WTC11 (cell line): ENCODE data around the gene CCSER1. TPM values are rescaled to one million over a fixed set of nuclear protein-coding genes. Genes with fewer than 3 reads are reported as not detected.
A peak's percentile ranks its signal among the peaks of the same experiment; 100 is the strongest.

Experiments
- ATAC-seq: fragments of 200-7000 bp; cut with Tn5 transposase; 2 replicates; pipeline ENCODE4 v1.10.0; 2021; ENCODE audit warnings: mild to moderate bottlenecking, moderate library complexity
- CTCF ChIA-PET: fragments of 300-600 bp; sonication (Branson Sonifier 250); formaldehyde crosslinking; loops from one replicate; lab custom pipeline; 2021; ENCODE audit warnings: antibody characterized with exemption; lab: Charles Lee
- POLR2A ChIA-PET: fragments of 350-600 bp; sonication (Branson Sonifier 250); formaldehyde crosslinking; loops from one replicate; lab custom pipeline; 2021; ENCODE audit warnings: antibody characterized with exemption; lab: Charles Lee
- DNase-seq: peaks from one replicate; pipeline ENCODE4 v3.0.0; 2021; ENCODE audit warnings: low spot score
- H3K27ac Mint-ChIP-seq: 2 replicates; pipeline ENCODE4 v1.8.0; 2021; ENCODE audit warnings: mixed read lengths
- H3K27me3 Mint-ChIP-seq: 2 replicates; pipeline ENCODE4 v1.8.0; 2021; ENCODE audit warnings: low read depth, mild to moderate bottlenecking, moderate library complexity, mixed read lengths
- H3K36me3 Mint-ChIP-seq: 2 replicates; pipeline ENCODE4 v1.8.0; 2021; ENCODE audit warnings: mixed read lengths
- H3K4me1 Mint-ChIP-seq: 2 replicates; pipeline ENCODE4 v1.8.0; 2022; ENCODE audit warnings: mixed read lengths
- H3K4me3 Mint-ChIP-seq: 2 replicates; pipeline ENCODE4 v1.8.0; 2021; ENCODE audit warnings: mild to moderate bottlenecking, moderate library complexity, mixed read lengths
- H3K9me3 Mint-ChIP-seq: 2 replicates; pipeline ENCODE4 v1.8.0; 2021; ENCODE audit warnings: mixed read lengths
- ATF3 ChIP-seq: sonication (generic); formaldehyde crosslinking; conservative IDR thresholded peaks from 2 replicates; pipeline ENCODE4 v1.8.1; 2022; ENCODE audit warnings: mild to moderate bottlenecking, missing genetic modification reagents
- CDX4 ChIP-seq: fragments of 250-450 bp; sonication (Bioruptor Pico); IDR thresholded peaks from 2 replicates; pipeline ENCODE4 v1.9.0; 2021; ENCODE audit warnings: moderate library complexity, mild to moderate bottlenecking, inconsistent platforms, borderline replicate concordance
- E2F1 ChIP-seq: sonication (generic); formaldehyde crosslinking; IDR thresholded peaks from 2 replicates; pipeline ENCODE4 v1.8.0; 2022; ENCODE audit warnings: mild to moderate bottlenecking, missing genetic modification reagents
- EMX1 ChIP-seq: fragments of 250-450 bp; sonication (Bioruptor Pico); IDR thresholded peaks from 2 replicates; pipeline ENCODE4 v1.8.0; 2021; ENCODE audit warnings: mild to moderate bottlenecking
- GRHL2 ChIP-seq: fragments of 250-450 bp; sonication (Bioruptor Pico); IDR thresholded peaks from 2 replicates; pipeline ENCODE4 v1.8.0; 2022; ENCODE audit warnings: mild to moderate bottlenecking, moderate library complexity; ENCODE audit not compliant: insufficient replicate concordance, severe bottlenecking
- HMGA2 ChIP-seq: fragments of 250-450 bp; sonication (Bioruptor Pico); IDR thresholded peaks from 2 replicates; pipeline ENCODE4 v1.4.0; 2021; ENCODE audit warnings: mild to moderate bottlenecking, moderate library complexity
- IRF2 ChIP-seq: sonication (generic); formaldehyde crosslinking; IDR thresholded peaks from 2 replicates; pipeline ENCODE4 v1.8.0; 2022; ENCODE audit warnings: low read depth, missing genetic modification reagents, borderline replicate concordance
- MXD4 ChIP-seq: fragments of 250-450 bp; sonication (Bioruptor Pico); IDR thresholded peaks from 2 replicates; pipeline ENCODE4 v1.8.0; 2021; ENCODE audit warnings: mild to moderate bottlenecking, moderate library complexity, borderline replicate concordance
- NFATC4 ChIP-seq: fragments of 250-450 bp; sonication (Bioruptor Pico); IDR thresholded peaks from 2 replicates; pipeline ENCODE4 v1.9.0; 2021; ENCODE audit warnings: mild to moderate bottlenecking
- NFE2L1 ChIP-seq: sonication (generic); formaldehyde crosslinking; IDR thresholded peaks from 2 replicates; pipeline ENCODE4 v1.8.1; 2023; ENCODE audit warnings: missing genetic modification reagents
- NR1H2 ChIP-seq: sonication (generic); formaldehyde crosslinking; IDR thresholded peaks from 2 replicates; pipeline ENCODE4 v1.9.0; 2021; ENCODE audit warnings: mild to moderate bottlenecking, moderate library complexity, missing genetic modification reagents
- NR2C2 ChIP-seq: sonication (generic); formaldehyde crosslinking; IDR thresholded peaks from 2 replicates; pipeline ENCODE4 v1.8.0; 2022; ENCODE audit warnings: mild to moderate bottlenecking, missing genetic modification reagents
- NR3C1 ChIP-seq: sonication (generic); formaldehyde crosslinking; conservative IDR thresholded peaks from 2 replicates; pipeline ENCODE4 v1.8.1; 2023; ENCODE audit warnings: low read depth, mild to moderate bottlenecking, missing genetic modification reagents
- PRDM15 ChIP-seq: sonication (generic); formaldehyde crosslinking; IDR thresholded peaks from 2 replicates; pipeline ENCODE4 v1.8.0; 2022; ENCODE audit warnings: missing genetic modification reagents
- SMAD4 ChIP-seq: sonication (generic); formaldehyde crosslinking; IDR thresholded peaks from 2 replicates; pipeline ENCODE4 v1.8.0; 2022; ENCODE audit warnings: mild to moderate bottlenecking, missing genetic modification reagents
- SOX15 ChIP-seq: fragments of 250-450 bp; sonication (Bioruptor Pico); IDR thresholded peaks from 2 replicates; pipeline ENCODE4 v1.9.0; 2021; ENCODE audit warnings: mild to moderate bottlenecking
- STAT6 ChIP-seq: sonication (generic); formaldehyde crosslinking; conservative IDR thresholded peaks from 2 replicates; pipeline ENCODE4 v1.8.1; 2023; ENCODE audit warnings: mild to moderate bottlenecking, low read depth, missing genetic modification reagents, moderate library complexity
- TEAD4 ChIP-seq: sonication (generic); formaldehyde crosslinking; IDR thresholded peaks from 2 replicates; pipeline ENCODE4 v1.8.0; 2022; ENCODE audit warnings: mild to moderate bottlenecking, missing genetic modification reagents
- USF2 ChIP-seq: sonication (generic); formaldehyde crosslinking; IDR thresholded peaks from 2 replicates; pipeline ENCODE4 v1.8.1; 2023; ENCODE audit warnings: mild to moderate bottlenecking, missing genetic modification reagents, moderate library complexity
- ZNF138 ChIP-seq: sonication (generic); formaldehyde crosslinking; conservative IDR thresholded peaks from 2 replicates; pipeline ENCODE4 v1.8.1; 2022; ENCODE audit warnings: mild to moderate bottlenecking, moderate library complexity, missing genetic modification reagents
- ZNF281 ChIP-seq: sonication (generic); formaldehyde crosslinking; IDR thresholded peaks from 2 replicates; pipeline ENCODE4 v1.8.0; 2023; ENCODE audit warnings: mild to moderate bottlenecking, missing genetic modification reagents
- ZNF416 ChIP-seq: fragments of 250-450 bp; sonication (Bioruptor Pico); IDR thresholded peaks from 2 replicates; pipeline ENCODE4 v1.9.0; 2021; ENCODE audit warnings: mild to moderate bottlenecking, inconsistent platforms
- ZNF423 ChIP-seq: fragments of 250-450 bp; sonication (Bioruptor Pico); IDR thresholded peaks from 2 replicates; pipeline ENCODE4 v2.1.2; 2022; ENCODE audit warnings: mild to moderate bottlenecking, moderate library complexity
- total RNA-seq: library from RNA; stranded (reverse); gene quantifications from 3 replicates; pipeline ENCODE4 v1.2.3, GENCODE V29; 2021

The CCSER1 gene
- total RNA-seq, 1 experiment from 2014 or later: 0.87 TPM

- Mint-ChIP-seq H3K27me3 (no peaks in the 10 kb centered on the region), H3K4me1 (peaks cover 4% of the 10 kb centered on the region), H3K9me3 (no peaks in the 10 kb centered on the region), H3K4me3 (no peak overlapping the region), H3K36me3 (no peaks in the 10 kb centered on the region), H3K27ac (no peak overlapping the region)
- ChIA-PET CTCF (no interaction called here), POLR2A (no interaction called here)
- DNase-seq (no peak), ATAC-seq (no peak)
- TF ChIP-seq NFE2L1 (CRISPR knock-in tag) (no peak), ZNF281 (CRISPR knock-in tag) (no peak), TEAD4 (CRISPR knock-in tag) (no peak), EMX1 (CRISPR knock-in tag) (no peak), ATF3 (CRISPR knock-in tag) (no peak), ZNF138 (CRISPR knock-in tag) (no peak), STAT6 (CRISPR knock-in tag) (no peak), SMAD4 (no peak), IRF2 (no peak), MXD4 (no peak)
These were observed 21.5 kb downstream of the CCSER1 start for GRCh38 chr4:90148574-90149148.

- Mint-ChIP-seq H3K27me3 (no peaks in the 10 kb centered on the region), H3K9me3 (peaks cover 9% of the 10 kb centered on the region; the same call in 1 of the 2 replicates), H3K4me1 (no peaks in the 10 kb centered on the region), H3K27ac (no peak overlapping the region), H3K4me3 (no peak overlapping the region), H3K36me3 (no peaks in the 10 kb centered on the region; the same call in 1 of the 2 replicates)
- POLR2A ChIA-PET: no interaction called here
- DNase-seq (no peak), ATAC-seq (peak; percentile 50; the same call in 1 of the 2 replicates)
- CTCF ChIA-PET: no interaction called here
- TF ChIP-seq NFATC4: no peak
- TF ChIP-seq MXD4: no peak
- TF ChIP-seq NR1H2 (CRISPR knock-in tag): no peak
- TF ChIP-seq NR2C2: no peak
- no peak for TF ChIP-seq ZNF138 (CRISPR knock-in tag)
- no peak for TF ChIP-seq GRHL2
- TF ChIP-seq HMGA2 (CRISPR knock-in tag): no peak
- TF ChIP-seq EMX1 (CRISPR knock-in tag): no peak
- no peak for TF ChIP-seq NR3C1 (CRISPR knock-in tag)
- TF ChIP-seq USF2 (CRISPR knock-in tag): no peak
- no peak for TF ChIP-seq SOX15 (CRISPR knock-in tag)
- no peak for TF ChIP-seq E2F1
- no peak for TF ChIP-seq CDX4
- no peak for TF ChIP-seq ZNF423 (CRISPR knock-in tag)
- no peak for TF ChIP-seq ZNF416
- no peak for TF ChIP-seq PRDM15 (CRISPR knock-in tag)
These were observed 24.8 kb downstream of the CCSER1 start for GRCh38 chr4:90152024-90152423.
